ENCODE results near the gene MYMX.

Gene MYMX

GRCh38 chr6:44234101-44235025 is 17.6 kb downstream of the MYMX start:
- DNase-seq = no peak

GRCh38 chr6:44235269-44235668 is 18.5 kb downstream of the MYMX start:
- no peak for DNase-seq

GRCh38 chr6:44235891-44236516 is 19.3 kb downstream of the MYMX start:
- DNase-seq = no peak

GRCh38 chr6:44237021-44237812 is 20.5 kb downstream of the MYMX start:
- peak; percentile 70 for DNase-seq

- DNase-seq = no peak
Measured at GRCh38 chr6:44237813-44238433, 21.2 kb downstream of the MYMX start.

GRCh38 chr6:44238687-44239350 is 22.1 kb downstream of the MYMX start:
- no peak for DNase-seq

GRCh38 chr6:44243345-44243744 is 26.6 kb downstream of the MYMX start:
- no peak for DNase-seq

- no peak for DNase-seq
Measured at GRCh38 chr6:44245391-44245911, 28.7 kb downstream of the MYMX start.

- DNase-seq = no peak
Measured at GRCh38 chr6:44245912-44246662, 29.4 kb downstream of the MYMX start.

- peak; percentile 96 for DNase-seq
Measured at GRCh38 chr6:44246663-44247337, 30.1 kb downstream of the MYMX start, which contains the start of gene HSP90AB1. Gene HSP90AB1, plus strand, starts transcription at chr6:44247101. Its CDS starts 1,529 bp downstream, at chr6:44248630.

- DNase-seq = no peak
Measured at GRCh38 chr6:44247338-44248302, 30.9 kb downstream of the MYMX start.

- DNase-seq = no peak
Measured at GRCh38 chr6:44248579-44248978, 31.9 kb downstream of the MYMX start.

GRCh38 chr6:44249082-44249748 is 32.5 kb downstream of the MYMX start:
- no peak for DNase-seq

- no peak for DNase-seq
Measured at GRCh38 chr6:44250067-44250717, 33.5 kb downstream of the MYMX start.

- no peak for DNase-seq
Measured at GRCh38 chr6:44250718-44251123, 34.0 kb downstream of the MYMX start.

- no peak for DNase-seq
Measured at GRCh38 chr6:44251576-44252524, 35.1 kb downstream of the MYMX start.
